Stomach (tissue), 4 donors: ENCODE measurements around the gene FAM53C.

Experiments used
- CTCF ChIP-seq, 7 experiments: fragments of 450-650 bp in 4 of 7; fragments of 200-600 bp in 3 of 7; sonication (generic) in 3 of 7; IDR thresholded peaks; one replicate each; pipeline ENCODE4 v1.5.1; 2016 to 2019; ENCODE audit warnings: antibody characterized with exemption in 7 of 7, control low read depth in 2 of 7, mild to moderate bottlenecking in 1 of 7
- POLR2A ChIP-seq, 4 donors: fragments of 450-650 bp; IDR thresholded peaks; one replicate each; pipeline ENCODE4 v1.6.1; 2016; ENCODE audit warnings: antibody characterized with exemption in 4 of 4, control low read depth in 2 of 4, mild to moderate bottlenecking in 1 of 4, moderate library complexity in 1 of 4
- POLR2AphosphoS5 ChIP-seq, 3 donors: sonication (generic); formaldehyde crosslinking; IDR thresholded peaks; one replicate each; pipeline ENCODE4 v1.6.1; 2016; ENCODE audit warnings: antibody characterized with exemption in 3 of 3

DNA sequence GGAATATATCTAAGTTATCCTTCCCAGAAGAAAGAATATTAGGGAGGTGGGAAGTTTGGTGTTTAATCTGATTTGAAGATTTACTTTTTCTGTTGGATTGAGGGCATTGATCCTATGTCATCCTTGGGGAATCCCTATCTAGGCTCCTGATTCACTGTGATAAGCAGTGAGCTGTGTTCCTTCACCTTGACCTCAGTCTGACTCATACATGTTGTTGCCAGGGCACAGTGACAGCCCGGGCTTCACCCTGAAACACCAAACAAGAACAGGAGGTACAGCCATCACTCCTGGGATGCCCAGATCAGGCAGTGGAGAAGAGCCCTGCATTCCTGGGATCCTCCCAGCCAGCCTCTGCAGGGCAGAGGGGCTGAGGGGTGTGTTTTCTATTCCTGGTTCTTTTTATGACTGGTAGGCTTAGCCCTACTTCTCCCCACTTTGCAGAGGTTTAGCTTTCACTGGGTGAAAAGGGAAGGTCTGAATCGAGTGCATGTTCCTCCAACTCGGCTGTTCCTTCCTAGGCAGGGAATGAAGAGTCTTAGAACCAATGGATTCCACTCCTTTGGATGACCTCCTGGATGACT, 3.1 kb upstream of the FAM53C start:
- TF ChIP-seq POLR2A (IDR thresholded peaks at IDR 0.05): no peak
- no peak for TF ChIP-seq CTCF (IDR thresholded peaks at IDR 0.05)
- TF ChIP-seq POLR2AphosphoS5 (IDR thresholded peaks at IDR 0.05): no peak
